MM.1S (cell line): ENCODE results near the gene MAPK10.
"Not testable (repeated sequence)": the region's sequence is repeated elsewhere in the genome, so short reads cannot be mapped to it uniquely, and the experiment has no call there.

Experiments used
- DNase-seq: peaks from one replicate; pipeline ENCODE4 v3.0.0-alpha.2; 2015
- H2AFZ ChIP-seq: fragments of 300-600 bp; sonication (generic); 2 replicates; pipeline ENCODE4 v1.6.0; 2016; ENCODE audit warnings: antibody characterized with exemption, low read length
- H3F3A ChIP-seq: fragments of 300-600 bp; sonication (generic); 2 replicates; pipeline ENCODE4 v1.6.1; 2016; ENCODE audit warnings: mild to moderate bottlenecking, antibody characterized with exemption, low read length, moderate library complexity, mixed read lengths; ENCODE audit not compliant: insufficient read depth
- H3K27ac ChIP-seq: fragments of 300-600 bp; sonication (generic); 2 replicates; pipeline ENCODE4 v1.5.1; 2016; ENCODE audit warnings: mild to moderate bottlenecking, low read length
- H3K27me3 ChIP-seq: fragments of 300-600 bp; sonication (generic); replicated peaks from 2 replicates; pipeline ENCODE4 v1.6.0; 2016; ENCODE audit warnings: low read length; ENCODE audit not compliant: insufficient read depth
- H3K36me3 ChIP-seq: fragments of 300-600 bp; sonication (generic); replicated peaks from 2 replicates; pipeline ENCODE4 v1.6.1; 2016; ENCODE audit warnings: mild to moderate bottlenecking, low read length, mixed read lengths; ENCODE audit not compliant: insufficient read depth
- H3K4me1 ChIP-seq: fragments of 300-600 bp; sonication (generic); 2 replicates; pipeline ENCODE4 v1.6.1; 2016; ENCODE audit warnings: low read length, mixed read lengths
- H3K4me2 ChIP-seq: fragments of 300-600 bp; sonication (generic); 2 replicates; pipeline ENCODE4 v1.6.0; 2016; ENCODE audit warnings: low read depth, low read length
- H3K4me3 ChIP-seq: fragments of 300-600 bp; sonication (generic); 2 replicates; pipeline ENCODE4 v1.5.1; 2016; ENCODE audit warnings: low read length, mixed read lengths
- H3K79me2 ChIP-seq: fragments of 300-600 bp; sonication (generic); 2 replicates; pipeline ENCODE4 v1.6.1; 2016; ENCODE audit warnings: mixed run types, low read length, mixed read lengths
- H3K9ac ChIP-seq: fragments of 300-600 bp; sonication (generic); 2 replicates; pipeline ENCODE4 v1.6.1; 2016; ENCODE audit warnings: low read length, mixed read lengths
- H3K9me2 ChIP-seq: fragments of 300-600 bp; sonication (generic); replicated peaks from 2 replicates; pipeline ENCODE4 v1.6.1; 2016; ENCODE audit warnings: mild to moderate bottlenecking, low read length, mixed read lengths; ENCODE audit not compliant: insufficient read depth
- H3K9me3 ChIP-seq: fragments of 300-600 bp; sonication (generic); replicated peaks from 2 replicates; pipeline ENCODE4 v1.6.1; 2016; ENCODE audit warnings: mild to moderate bottlenecking, low read length, mixed read lengths; ENCODE audit not compliant: insufficient read depth
- H4K20me1 ChIP-seq: fragments of 300-600 bp; sonication (generic); 2 replicates; pipeline ENCODE4 v1.6.1; 2016; ENCODE audit warnings: mild to moderate bottlenecking, low read length, moderate library complexity, mixed read lengths; ENCODE audit not compliant: insufficient read depth
- EZH2 ChIP-seq: fragments of 300-600 bp; sonication (generic); optimal IDR thresholded peaks from 2 replicates; pipeline ENCODE3; 2017; ENCODE audit warnings: low read depth, mild to moderate bottlenecking, antibody characterized with exemption, low read length, mixed read lengths
- EZH2phosphoT487 ChIP-seq: fragments of 300-600 bp; sonication (generic); IDR thresholded peaks from 2 replicates; pipeline ENCODE4 v1.6.1; 2018; ENCODE audit warnings: antibody characterized with exemption, low read length
- TF ChIP-seq, protein P1 (sequence below): fragments of 300-600 bp; sonication (generic); IDR thresholded peaks from 2 replicates; pipeline ENCODE4 v1.5.1; 2016; ENCODE audit warnings: antibody characterized with exemption, low read length, mixed read lengths

The MAPK10 gene

DNA sequence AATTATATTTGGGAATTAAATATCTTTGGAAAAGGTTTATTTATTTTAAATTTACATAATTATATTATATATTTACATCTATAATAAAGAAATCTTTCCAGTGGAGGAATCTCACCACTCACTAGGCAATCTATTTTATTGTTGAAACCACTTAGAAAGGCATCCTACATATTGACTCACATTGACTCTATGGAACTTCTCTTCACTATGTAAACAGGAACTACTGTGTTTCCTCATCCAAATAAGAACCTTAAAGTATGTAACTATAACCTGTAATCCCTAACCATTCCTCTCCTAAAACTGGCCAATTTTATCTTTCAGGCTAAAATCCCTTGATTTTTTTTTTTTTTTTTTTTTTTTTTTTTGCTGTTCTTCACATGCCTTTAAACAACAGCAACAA, 268.7 kb downstream of the MAPK10 start:
- Histone ChIP-seq H3K4me2 (no peak overlapping the region), H3K9ac (no peak overlapping the region), H3K4me3 (no peak overlapping the region), H3K27me3 (no peaks in the 10 kb centered on the region), H3K9me3 (no peaks in the 10 kb centered on the region), H3K9me2 (no peaks in the 10 kb centered on the region), H2AFZ (no peak overlapping the region), H4K20me1 (no peaks in the 10 kb centered on the region), H3F3A (no peaks in the 10 kb centered on the region), H3K36me3 (no peaks in the 10 kb centered on the region), H3K4me1 (no peaks in the 10 kb centered on the region), H3K79me2 (no peaks in the 10 kb centered on the region), H3K27ac (no peak overlapping the region)
- DNase-seq = no peak
- TF ChIP-seq EZH2phosphoT487 (no peak), EZH2 (no peak)
- TF ChIP-seq, protein P1, sequence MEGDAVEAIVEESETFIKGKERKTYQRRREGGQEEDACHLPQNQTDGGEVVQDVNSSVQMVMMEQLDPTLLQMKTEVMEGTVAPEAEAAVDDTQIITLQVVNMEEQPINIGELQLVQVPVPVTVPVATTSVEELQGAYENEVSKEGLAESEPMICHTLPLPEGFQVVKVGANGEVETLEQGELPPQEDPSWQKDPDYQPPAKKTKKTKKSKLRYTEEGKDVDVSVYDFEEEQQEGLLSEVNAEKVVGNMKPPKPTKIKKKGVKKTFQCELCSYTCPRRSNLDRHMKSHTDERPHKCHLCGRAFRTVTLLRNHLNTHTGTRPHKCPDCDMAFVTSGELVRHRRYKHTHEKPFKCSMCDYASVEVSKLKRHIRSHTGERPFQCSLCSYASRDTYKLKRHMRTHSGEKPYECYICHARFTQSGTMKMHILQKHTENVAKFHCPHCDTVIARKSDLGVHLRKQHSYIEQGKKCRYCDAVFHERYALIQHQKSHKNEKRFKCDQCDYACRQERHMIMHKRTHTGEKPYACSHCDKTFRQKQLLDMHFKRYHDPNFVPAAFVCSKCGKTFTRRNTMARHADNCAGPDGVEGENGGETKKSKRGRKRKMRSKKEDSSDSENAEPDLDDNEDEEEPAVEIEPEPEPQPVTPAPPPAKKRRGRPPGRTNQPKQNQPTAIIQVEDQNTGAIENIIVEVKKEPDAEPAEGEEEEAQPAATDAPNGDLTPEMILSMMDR = no peak

DNA sequence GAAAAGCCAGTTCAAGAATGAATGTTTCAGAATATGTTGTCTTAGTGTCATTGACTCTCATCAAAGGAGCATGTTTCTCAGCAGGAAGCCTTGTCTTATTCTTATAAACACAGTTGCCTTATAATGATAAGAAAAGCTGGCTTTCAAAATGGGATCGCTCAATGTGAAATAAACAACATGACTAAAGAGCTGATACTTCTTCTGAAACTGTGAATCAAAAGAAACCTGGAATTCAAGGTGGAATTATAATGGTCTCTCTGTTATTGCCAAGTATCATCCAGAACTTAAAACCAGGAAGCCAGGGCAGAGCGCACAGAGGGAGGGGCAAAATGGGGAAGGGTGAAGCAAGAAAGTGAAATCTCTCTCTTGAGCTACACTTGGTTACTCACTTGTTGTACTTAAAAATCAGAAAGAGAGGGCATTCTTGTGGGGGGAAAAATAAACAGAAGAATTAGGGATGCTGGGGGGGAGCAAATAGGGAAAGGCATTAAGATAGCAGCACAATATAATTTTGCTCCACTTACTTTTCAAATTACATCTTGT, 270.0 kb downstream of the MAPK10 start:
- DNase-seq = no peak
- no peaks in the 10 kb centered on the region for H3K9me3 ChIP-seq
- no peaks in the 10 kb centered on the region for H3F3A ChIP-seq
- no peak overlapping the region for H3K4me2 ChIP-seq
- H3K9ac ChIP-seq = no peak overlapping the region
- no peaks in the 10 kb centered on the region for H3K27me3 ChIP-seq
- no peaks in the 10 kb centered on the region for H4K20me1 ChIP-seq
- no peaks in the 10 kb centered on the region for H3K36me3 ChIP-seq
- H3K27ac ChIP-seq = no peak overlapping the region
- no peaks in the 10 kb centered on the region for H3K79me2 ChIP-seq
- H3K9me2 ChIP-seq = no peaks in the 10 kb centered on the region
- no peaks in the 10 kb centered on the region for H3K4me1 ChIP-seq
- no peak overlapping the region for H2AFZ ChIP-seq
- TF ChIP-seq EZH2phosphoT487 (no peak), EZH2 (no peak)
- H3K4me3 ChIP-seq = no peak overlapping the region

DNA sequence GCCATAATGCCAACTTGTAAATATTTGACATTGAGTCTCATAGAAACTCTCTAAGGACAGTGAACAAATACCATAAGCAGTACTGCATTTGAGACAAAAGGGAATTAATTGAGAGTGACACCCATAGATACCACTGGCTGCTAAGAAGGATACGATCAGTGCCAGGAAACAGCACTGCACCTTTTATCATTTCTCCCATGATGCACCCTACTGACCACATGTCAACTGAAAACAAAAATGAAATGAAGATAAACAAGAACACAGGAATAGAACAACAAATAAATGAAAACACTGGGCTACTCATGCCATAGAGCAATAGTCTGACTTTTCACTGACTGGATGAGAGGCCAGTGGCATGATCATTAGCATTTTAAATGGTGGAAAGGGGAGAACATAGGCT, 270.8 kb downstream of the MAPK10 start:
- Histone ChIP-seq H3K79me2 (no peaks in the 10 kb centered on the region), H2AFZ (no peak overlapping the region), H3K27ac (no peak overlapping the region), H3K4me2 (no peak overlapping the region), H3K4me3 (no peak overlapping the region), H3K4me1 (no peaks in the 10 kb centered on the region), H3K9ac (no peak overlapping the region), H4K20me1 (no peaks in the 10 kb centered on the region), H3K27me3 (no peaks in the 10 kb centered on the region), H3K9me3 (no peaks in the 10 kb centered on the region), H3K36me3 (no peaks in the 10 kb centered on the region), H3K9me2 (no peaks in the 10 kb centered on the region), H3F3A (no peaks in the 10 kb centered on the region)
- no peak for TF ChIP-seq EZH2
- TF ChIP-seq, protein P1 = no peak
- TF ChIP-seq EZH2phosphoT487 = no peak
- no peak for DNase-seq

DNA sequence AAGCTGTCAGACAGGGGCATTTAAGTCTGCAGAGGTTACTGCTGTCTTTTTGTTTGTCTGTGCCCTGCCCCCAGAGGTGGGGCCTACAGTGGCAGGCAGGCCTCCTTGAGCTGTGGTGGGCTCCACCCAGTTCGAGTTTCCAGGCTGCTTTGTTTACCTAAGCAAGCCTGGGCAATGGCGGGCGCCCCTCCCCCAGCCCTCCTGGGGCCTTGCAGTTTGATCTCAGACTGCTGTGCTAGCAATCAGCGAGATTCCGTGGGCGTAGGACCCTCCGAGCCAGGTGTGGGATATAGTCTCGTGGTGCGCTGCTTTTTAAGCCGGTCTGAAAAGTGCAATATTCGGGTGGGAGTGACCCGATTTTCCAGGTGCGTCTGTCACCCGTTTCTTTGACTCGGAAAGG, 284.1 kb downstream of the MAPK10 start:
- H2AFZ ChIP-seq, H3K4me1 ChIP-seq, H3K9ac ChIP-seq, H3K9me2 ChIP-seq, H3K79me2 ChIP-seq, H3K36me3 ChIP-seq, H3K4me2 ChIP-seq, H3K27ac ChIP-seq, H3K9me3 ChIP-seq, DNase-seq, H4K20me1 ChIP-seq, H3K4me3 ChIP-seq, H3F3A ChIP-seq, H3K27me3 ChIP-seq: not testable (repeated sequence)
